Breast epithelium (tissue), 3 donors: ENCODE data around the gene CDC45.

Source experiments
- POLR2A ChIP-seq: fragments of 450-650 bp; IDR thresholded peaks from one replicate; pipeline ENCODE4 v1.6.1; 2016; ENCODE audit warnings: antibody characterized with exemption, mild to moderate bottlenecking, moderate library complexity
- POLR2AphosphoS5 ChIP-seq, 3 donors: sonication (generic); formaldehyde crosslinking; IDR thresholded peaks; one replicate each; pipeline ENCODE4 v1.6.1; 2017; ENCODE audit warnings: antibody characterized with exemption in 3 of 3
- TF ChIP-seq, protein P1 (sequence below), 3 donors: fragments of 450-650 bp; IDR thresholded peaks; one replicate each; pipeline ENCODE4 v1.5.1; 2016 to 2017; ENCODE audit warnings: antibody characterized with exemption in 3 of 3, mild to moderate bottlenecking in 3 of 3, moderate library complexity in 3 of 3

DNA sequence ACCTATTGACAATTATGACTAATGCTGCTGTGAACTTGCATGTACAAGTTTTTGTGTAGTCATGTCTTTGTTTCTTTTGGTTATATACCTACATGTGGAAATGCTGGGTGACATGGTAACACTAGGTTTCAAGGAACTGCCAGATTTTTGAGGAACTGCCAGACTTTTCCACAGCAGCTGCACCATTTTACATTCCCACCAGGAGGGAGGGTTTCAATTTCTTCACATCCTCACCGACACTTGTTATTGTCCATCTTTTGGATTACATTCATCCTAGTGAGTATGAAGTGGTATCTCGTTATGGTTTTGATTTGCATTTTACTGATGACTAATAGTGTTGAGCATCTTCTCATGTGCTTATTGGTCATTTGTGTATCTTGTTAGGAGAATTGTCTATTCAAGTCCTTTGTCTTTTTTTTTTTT lies 31.2 kb downstream of the CDC45 start:
- TF ChIP-seq, protein P1, sequence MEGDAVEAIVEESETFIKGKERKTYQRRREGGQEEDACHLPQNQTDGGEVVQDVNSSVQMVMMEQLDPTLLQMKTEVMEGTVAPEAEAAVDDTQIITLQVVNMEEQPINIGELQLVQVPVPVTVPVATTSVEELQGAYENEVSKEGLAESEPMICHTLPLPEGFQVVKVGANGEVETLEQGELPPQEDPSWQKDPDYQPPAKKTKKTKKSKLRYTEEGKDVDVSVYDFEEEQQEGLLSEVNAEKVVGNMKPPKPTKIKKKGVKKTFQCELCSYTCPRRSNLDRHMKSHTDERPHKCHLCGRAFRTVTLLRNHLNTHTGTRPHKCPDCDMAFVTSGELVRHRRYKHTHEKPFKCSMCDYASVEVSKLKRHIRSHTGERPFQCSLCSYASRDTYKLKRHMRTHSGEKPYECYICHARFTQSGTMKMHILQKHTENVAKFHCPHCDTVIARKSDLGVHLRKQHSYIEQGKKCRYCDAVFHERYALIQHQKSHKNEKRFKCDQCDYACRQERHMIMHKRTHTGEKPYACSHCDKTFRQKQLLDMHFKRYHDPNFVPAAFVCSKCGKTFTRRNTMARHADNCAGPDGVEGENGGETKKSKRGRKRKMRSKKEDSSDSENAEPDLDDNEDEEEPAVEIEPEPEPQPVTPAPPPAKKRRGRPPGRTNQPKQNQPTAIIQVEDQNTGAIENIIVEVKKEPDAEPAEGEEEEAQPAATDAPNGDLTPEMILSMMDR (IDR thresholded peaks at IDR 0.05): no peak
- no peak for TF ChIP-seq POLR2A
- no peak for TF ChIP-seq POLR2AphosphoS5 (IDR thresholded peaks at IDR 0.05)
